K562 (cell line): Measurements from ENCODE around the gene LENEP. TPM values are rescaled to one million over a fixed set of nuclear protein-coding genes. Genes with fewer than 3 reads are reported as not detected.

Experiments
- CBX1 ChIP-seq: sonication (generic); IDR thresholded peaks from 2 replicates; pipeline ENCODE4 v1.6.1; 2016; ENCODE audit warnings: antibody characterized with exemption, low read depth, mild to moderate bottlenecking
- FOXP1 ChIP-seq: sonication (generic); formaldehyde crosslinking; IDR thresholded peaks from 2 replicates; pipeline ENCODE4 v1.8.0; 2022; ENCODE audit warnings: mild to moderate bottlenecking, missing genetic modification reagents
- HIVEP1 ChIP-seq: fragments of 250-450 bp; sonication (Bioruptor Pico); IDR thresholded peaks from 2 replicates; pipeline ENCODE4 v1.4.0; 2020; ENCODE audit warnings: mild to moderate bottlenecking
- KDM4B ChIP-seq, 2 experiments: fragments of 450-650 bp in 1 of 2; sonication (generic) in 1 of 2; IDR thresholded peaks; 2 replicates each; pipeline ENCODE4 v1.6.1; 2016 to 2017; ENCODE audit warnings: borderline replicate concordance in 2 of 2, antibody characterized with exemption in 1 of 2, low read depth in 1 of 2, mild to moderate bottlenecking in 1 of 2
- NBN ChIP-seq: fragments of 450-650 bp; IDR thresholded peaks from 2 replicates; pipeline ENCODE4 v1.6.1; 2016; ENCODE audit warnings: low read depth, mild to moderate bottlenecking
- NR2C2 ChIP-seq, 2 experiments: fragments of 200-800 bp in 1 of 2; sonication (Bioruptor generic) in 1 of 2; sonication (generic) in 1 of 2; formaldehyde crosslinking in 1 of 2; IDR thresholded peaks; 2 replicates each; pipeline versions ENCODE4 v1.6.1 to v1.8.0; 2016 to 2022; ENCODE audit warnings: mild to moderate bottlenecking in 1 of 2, missing compliant biosample characterization in 1 of 2, missing genetic modification characterization in 1 of 2, missing genetic modification reagents in 1 of 2
- TOE1 ChIP-seq, 2 experiments: fragments of 450-650 bp in 1 of 2; sonication (generic) in 1 of 2; formaldehyde crosslinking in 1 of 2; IDR thresholded peaks; 2 replicates each; pipeline versions ENCODE4 v1.7.1 to v1.8.0; 2016 to 2022; ENCODE audit warnings: borderline replicate concordance in 2 of 2, mild to moderate bottlenecking in 2 of 2, antibody characterized with exemption in 1 of 2, inconsistent platforms in 1 of 2, low read depth in 1 of 2, missing genetic modification reagents in 1 of 2, moderate library complexity in 1 of 2
- ZC3H11A ChIP-seq: IDR thresholded peaks from 2 replicates; pipeline ENCODE4 v1.6.1; 2012; ENCODE audit warnings: low read depth, low read length, improper control_type of control experiment
- ZHX1 ChIP-seq: fragments of 150-350 bp; conservative IDR thresholded peaks from 2 replicates; pipeline ENCODE4 v1.6.1; 2014; ENCODE audit warnings: low read length
- ZNF12 ChIP-seq: sonication (generic); formaldehyde crosslinking; IDR thresholded peaks from 2 replicates; pipeline ENCODE4 v1.4.0; 2020; ENCODE audit warnings: mild to moderate bottlenecking, missing genetic modification reagents
- ZNF639 ChIP-seq, 2 experiments: fragments of 200-800 bp in 1 of 2; sonication (Bioruptor generic) in 1 of 2; sonication (generic) in 1 of 2; formaldehyde crosslinking in 1 of 2; IDR thresholded peaks in 1 of 2; conservative IDR thresholded peaks in 1 of 2; 2 replicates each; pipeline versions ENCODE4 v1.5.0 to v1.6.1; 2016 to 2020; ENCODE audit warnings: missing compliant biosample characterization in 1 of 2, missing genetic modification characterization in 1 of 2, missing genetic modification reagents in 1 of 2
- ZNF668 ChIP-seq: fragments of 250-450 bp; sonication (Bioruptor Pico); IDR thresholded peaks from 2 replicates; pipeline ENCODE4 v1.8.0; 2022; ENCODE audit warnings: mild to moderate bottlenecking, inconsistent platforms
- ZNF695 ChIP-seq: fragments of 450-650 bp; formaldehyde crosslinking; IDR thresholded peaks from 2 replicates; pipeline ENCODE4 v1.4.0; 2020; ENCODE audit warnings: mild to moderate bottlenecking, moderate library complexity
- ZSCAN32 ChIP-seq: fragments of 450-650 bp; formaldehyde crosslinking; IDR thresholded peaks from 2 replicates; pipeline ENCODE4 v1.4.0; 2020; ENCODE audit warnings: mild to moderate bottlenecking, moderate library complexity
- polyA plus RNA-seq, 8 experiments: library from polyadenylated mRNA; depleted of rRNA in 4 of 8; stranded (reverse) in 5 of 8; unstranded in 3 of 8; fragments of >200 nt; fragmentation: Nextera tagmentation in 2 of 8; fragmentation: Illumina TruSeq in 1 of 8; extraction: Ambion mirVana in 2 of 8; extraction: Trizol in 1 of 8; gene quantifications; 2 replicates each; pipeline versions ENCODE4 v1.2.1 to v1.2.3, GENCODE V29; 2011 to 2014; ENCODE audit warnings: inconsistent platforms in 1 of 8, missing spikeins in 1 of 8
- total RNA-seq, 7 experiments: library from RNA; depleted of rRNA in 6 of 7; stranded (reverse); fragments of >200 nt in 6 of 7; fragmentation: Illumina TruSeq in 2 of 7; extraction: Trizol in 2 of 7; gene quantifications; 2 replicates each; pipeline versions ENCODE4 v1.2.1 to v1.2.3, GENCODE V29; 2011 to 2021; ENCODE audit warnings: low replicate concordance in 1 of 7

Gene LENEP
- total and polyA plus RNA-seq, 9 of the 15 experiments (the other 6 are each of a cell fraction or from before 2014, with no cell fraction given) = 0.23 to 0.87 (median 0.67) TPM; not detected in 5

GRCh38 chr1:154999571-155000410, 6.4 kb downstream of the LENEP start (continued):
- TF ChIP-seq ZSCAN32 (CRISPR knock-in tag) (no peak), NR2C2 (CRISPR knock-in tag; IDR thresholded peaks at IDR 0.05) (no peak), NR2C2 (tag; IDR thresholded peaks at IDR 0.05) (no peak; the same call in 1 of the 2 replicates), ZNF12 (CRISPR knock-in tag) (no peak), KDM4B (IDR thresholded peaks at IDR 0.05; ENCODE audit: borderline replicate concordance in 2 of 2, low read depth in 1 of 2) (no peak), ZC3H11A (no peak), ZNF695 (CRISPR knock-in tag) (no peak), FOXP1 (CRISPR knock-in tag) (no peak), ZNF668 (CRISPR knock-in tag) (peak; percentile 52; the same call in 1 of the 2 replicates), NBN (peak; percentile 57; the same call in 1 of the 2 replicates), CBX1 (no peak), TOE1 (IDR thresholded peaks at IDR 0.05; ENCODE audit: borderline replicate concordance) (no peak; the same call in 1 of the 2 replicates), TOE1 (CRISPR knock-in tag; IDR thresholded peaks at IDR 0.05; ENCODE audit: borderline replicate concordance, low read depth) (no peak), ZHX1 (no peak), HIVEP1 (CRISPR knock-in tag) (no peak), ZNF639 (CRISPR knock-in tag; conservative IDR thresholded peaks at IDR 0.05 in 1 of 2, IDR thresholded peaks at IDR 0.05 in 1 of 2) (no peak; a peak in 1 of 4 replicates)
